OCI-LY1 (cell line): ENCODE results near the gene SKA1.

Experiments used
- H2AFZ ChIP-seq: fragments of 200-600 bp; sonication (generic), shearing (Covaris generic); 2 replicates; pipeline ENCODE4 v1.6.0; 2014; ENCODE audit warnings: antibody characterized with exemption, mild to moderate bottlenecking, low read length
- H3F3A ChIP-seq: fragments of 200-600 bp; sonication (generic), shearing (Covaris generic); 2 replicates; pipeline ENCODE4 v1.6.0; 2014; ENCODE audit warnings: mild to moderate bottlenecking, antibody characterized with exemption, low read length, moderate library complexity; ENCODE audit not compliant: insufficient read depth
- H3K27ac ChIP-seq: fragments of 200-600 bp; sonication (generic); 2 replicates; pipeline ENCODE4 v1.5.1; 2014; ENCODE audit warnings: low read length, mixed run types, mild to moderate bottlenecking, low read depth; ENCODE audit not compliant: poor library complexity, severe bottlenecking
- H3K27me3 ChIP-seq: fragments of 200-600 bp; sonication (generic); 2 replicates; pipeline ENCODE4 v1.6.0; 2014; ENCODE audit warnings: antibody characterized with exemption, mild to moderate bottlenecking, low read length, moderate library complexity; ENCODE audit not compliant: insufficient read depth
- H3K36me3 ChIP-seq: fragments of 200-600 bp; sonication (generic); 2 replicates; pipeline ENCODE4 v1.6.1; 2014; ENCODE audit warnings: mild to moderate bottlenecking, antibody characterized with exemption, low read length, moderate library complexity, mixed read lengths; ENCODE audit not compliant: insufficient read depth
- H3K4me1 ChIP-seq: fragments of 200-600 bp; sonication (generic); 2 replicates; pipeline ENCODE4 v1.5.1; 2014; ENCODE audit warnings: mild to moderate bottlenecking, low read length, moderate library complexity; ENCODE audit not compliant: insufficient read depth, severe bottlenecking
- H3K4me2 ChIP-seq: fragments of 200-600 bp; sonication (generic), shearing (Covaris generic); 2 replicates; pipeline ENCODE4 v1.6.1; 2014; ENCODE audit warnings: low read length
- H3K4me3 ChIP-seq: fragments of 200-600 bp; sonication (generic); 2 replicates; pipeline ENCODE4 v1.5.1; 2014; ENCODE audit warnings: low read length, low read depth, mild to moderate bottlenecking, mixed read lengths; ENCODE audit not compliant: poor library complexity, severe bottlenecking
- H3K79me2 ChIP-seq: fragments of 200-600 bp; shearing (Covaris generic); 2 replicates; pipeline ENCODE4 v1.6.1; 2016; ENCODE audit warnings: mixed run types, low read length, mixed read lengths; ENCODE audit not compliant: insufficient read depth
- H3K9ac ChIP-seq: fragments of 200-600 bp; sonication (generic), shearing (Covaris generic); 2 replicates; pipeline ENCODE4 v1.6.1; 2014; ENCODE audit warnings: mild to moderate bottlenecking, low read length, mixed read lengths
- H3K9me2 ChIP-seq: fragments of 200-600 bp; sonication (generic), shearing (Covaris generic); 2 replicates; pipeline ENCODE4 v1.6.1; 2014; ENCODE audit warnings: low read depth, mild to moderate bottlenecking, low read length, mixed read lengths
- H3K9me3 ChIP-seq: fragments of 200-600 bp; shearing (Covaris generic); 2 replicates; pipeline ENCODE4 v1.6.1; 2014; ENCODE audit warnings: low read length, mixed read lengths
- H4K20me1 ChIP-seq: fragments of 200-600 bp; sonication (generic), shearing (Covaris generic); 2 replicates; pipeline ENCODE4 v1.6.0; 2016; ENCODE audit warnings: mild to moderate bottlenecking, low read length; ENCODE audit not compliant: insufficient read depth
- EZH2 ChIP-seq: fragments of 200-600 bp; sonication (generic), shearing (Covaris generic); IDR thresholded peaks from 2 replicates; pipeline ENCODE4 v1.8.0; 2017; ENCODE audit warnings: borderline replicate concordance, mixed run types, mild to moderate bottlenecking, antibody characterized with exemption, low read length, moderate library complexity, mixed read lengths
- TF ChIP-seq, protein P1 (sequence below): fragments of 200-600 bp; sonication (generic), shearing (Covaris generic); IDR thresholded peaks from 2 replicates; pipeline ENCODE4 v1.5.1; 2017; ENCODE audit warnings: mild to moderate bottlenecking, antibody characterized with exemption, low read length, moderate library complexity, mixed read lengths

Gene SKA1

DNA sequence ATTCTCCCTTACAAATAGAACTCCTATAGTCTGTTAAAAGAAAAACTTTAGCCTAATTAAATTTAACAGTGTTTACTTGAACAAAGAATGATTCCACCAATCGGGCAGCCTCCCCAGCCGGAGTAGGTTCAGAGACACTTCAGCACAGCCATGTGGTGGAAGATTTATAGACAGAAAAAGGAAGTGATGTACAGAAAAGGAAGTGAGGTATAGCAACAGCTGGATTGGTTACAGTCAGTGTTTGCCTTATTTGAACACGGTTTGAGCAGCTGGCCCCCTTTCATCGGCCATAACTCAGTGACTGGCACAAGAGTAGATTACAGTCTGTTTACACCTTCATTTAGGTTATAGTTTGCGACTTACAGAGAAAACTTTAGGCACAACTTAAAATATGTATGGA lies 2.1 kb upstream of the SKA1 start:
- no peaks in the 10 kb centered on the region; the same call in none of the 2 replicates for H3F3A ChIP-seq
- H3K4me3 ChIP-seq = no peak overlapping the region
- TF ChIP-seq EZH2 = no peak
- TF ChIP-seq, protein P1, sequence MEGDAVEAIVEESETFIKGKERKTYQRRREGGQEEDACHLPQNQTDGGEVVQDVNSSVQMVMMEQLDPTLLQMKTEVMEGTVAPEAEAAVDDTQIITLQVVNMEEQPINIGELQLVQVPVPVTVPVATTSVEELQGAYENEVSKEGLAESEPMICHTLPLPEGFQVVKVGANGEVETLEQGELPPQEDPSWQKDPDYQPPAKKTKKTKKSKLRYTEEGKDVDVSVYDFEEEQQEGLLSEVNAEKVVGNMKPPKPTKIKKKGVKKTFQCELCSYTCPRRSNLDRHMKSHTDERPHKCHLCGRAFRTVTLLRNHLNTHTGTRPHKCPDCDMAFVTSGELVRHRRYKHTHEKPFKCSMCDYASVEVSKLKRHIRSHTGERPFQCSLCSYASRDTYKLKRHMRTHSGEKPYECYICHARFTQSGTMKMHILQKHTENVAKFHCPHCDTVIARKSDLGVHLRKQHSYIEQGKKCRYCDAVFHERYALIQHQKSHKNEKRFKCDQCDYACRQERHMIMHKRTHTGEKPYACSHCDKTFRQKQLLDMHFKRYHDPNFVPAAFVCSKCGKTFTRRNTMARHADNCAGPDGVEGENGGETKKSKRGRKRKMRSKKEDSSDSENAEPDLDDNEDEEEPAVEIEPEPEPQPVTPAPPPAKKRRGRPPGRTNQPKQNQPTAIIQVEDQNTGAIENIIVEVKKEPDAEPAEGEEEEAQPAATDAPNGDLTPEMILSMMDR = no peak
- peaks cover 8% of the 10 kb centered on the region for H3K79me2 ChIP-seq
- peak overlapping the region; percentile 69; the same call in 1 of the 2 replicates for H2AFZ ChIP-seq
- no peak overlapping the region for H3K4me2 ChIP-seq
- no peak overlapping the region for H3K9ac ChIP-seq
- peaks cover 20% of the 10 kb centered on the region for H3K4me1 ChIP-seq
- no peaks in the 10 kb centered on the region for H4K20me1 ChIP-seq
- H3K36me3 ChIP-seq = peaks cover 3% of the 10 kb centered on the region; the same call in 1 of the 2 replicates
- peaks cover 16% of the 10 kb centered on the region; the same call in 1 of the 2 replicates for H3K9me3 ChIP-seq
- H3K27ac ChIP-seq = no peak overlapping the region
- no peaks in the 10 kb centered on the region for H3K9me2 ChIP-seq
- H3K27me3 ChIP-seq = no peaks in the 10 kb centered on the region

DNA sequence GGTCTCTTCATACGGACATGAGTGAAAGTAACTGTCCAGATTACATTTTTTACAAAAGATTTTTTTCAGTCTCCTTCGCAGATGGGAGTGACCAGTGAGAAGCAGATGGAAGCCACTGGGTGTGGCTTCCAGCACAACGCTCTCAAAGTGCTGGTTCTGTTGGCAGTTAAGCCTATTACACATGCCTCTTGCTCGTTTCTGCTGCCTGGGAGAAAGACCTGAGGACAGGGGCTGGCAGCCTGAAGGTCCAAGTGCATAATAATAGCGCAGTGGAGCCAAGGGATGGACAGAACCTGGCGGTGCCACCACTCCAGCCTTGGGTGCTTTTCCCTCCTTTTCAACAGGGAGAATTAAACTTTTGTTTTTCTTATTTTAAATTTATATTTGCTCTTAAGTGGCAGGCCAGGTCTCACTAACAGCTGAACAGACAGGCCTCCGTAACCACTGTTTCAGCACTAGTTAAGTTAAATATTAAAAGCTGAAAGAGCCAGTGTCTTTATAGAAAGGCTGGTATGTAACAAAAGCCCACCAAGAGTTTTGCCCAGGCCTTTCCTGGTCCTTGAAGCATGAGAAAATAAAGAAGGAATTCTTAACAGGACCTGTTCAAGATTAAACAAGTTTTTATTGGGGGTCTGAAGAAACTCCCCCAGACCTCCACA lies 1.2 kb upstream of the SKA1 start:
- H3K4me2 ChIP-seq = peak overlapping the region; percentile 94

DNA sequence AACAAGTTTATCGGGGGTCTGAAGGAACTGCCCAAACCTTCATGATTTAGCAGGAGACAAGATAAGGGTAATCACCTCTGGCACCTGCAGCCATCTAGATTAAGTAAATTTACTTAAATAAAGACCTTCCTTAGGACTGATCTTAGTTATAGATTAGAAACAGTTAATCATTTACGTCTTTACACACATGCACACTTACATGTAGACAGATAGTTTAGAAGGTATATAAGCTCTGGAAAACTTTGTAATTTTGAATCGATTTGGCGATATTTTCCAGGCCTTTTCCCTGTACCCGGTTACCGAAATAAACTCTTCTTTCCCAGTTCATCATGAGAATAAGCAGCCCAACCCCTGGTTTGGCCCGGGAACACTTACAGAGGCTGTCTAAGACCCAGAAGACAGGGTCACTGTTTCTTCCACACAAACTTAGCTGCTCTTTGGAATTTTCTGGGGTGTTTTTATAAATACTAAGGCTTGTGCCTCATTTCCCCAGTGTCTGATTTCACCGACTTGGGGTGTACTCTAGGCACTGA lies 560 bp upstream of the SKA1 start:
- Histone ChIP-seq H3K9ac (peak overlapping the region; percentile 68), H3K9me3 (peaks cover 16% of the 10 kb centered on the region; the same call in 1 of the 2 replicates), H3K4me2 (peak overlapping the region; percentile 94), H3F3A (no peaks in the 10 kb centered on the region; the same call in none of the 2 replicates), H4K20me1 (no peaks in the 10 kb centered on the region), H3K79me2 (peaks cover 8% of the 10 kb centered on the region), H2AFZ (no peak overlapping the region), H3K9me2 (no peaks in the 10 kb centered on the region), H3K27ac (peak overlapping the region; percentile 40), H3K4me1 (peaks cover 20% of the 10 kb centered on the region), H3K4me3 (peak overlapping the region; percentile 68), H3K27me3 (no peaks in the 10 kb centered on the region), H3K36me3 (peaks cover 3% of the 10 kb centered on the region; the same call in 1 of the 2 replicates)
- TF ChIP-seq, protein P1 = no peak
- no peak for TF ChIP-seq EZH2

More for the DNA sequence above, 1.2 kb upstream of the SKA1 start:
- H3K4me3 ChIP-seq = peak overlapping the region; percentile 68
- peaks cover 20% of the 10 kb centered on the region for H3K4me1 ChIP-seq
- H3K36me3 ChIP-seq = peaks cover 3% of the 10 kb centered on the region; the same call in 1 of the 2 replicates
- no peaks in the 10 kb centered on the region for H3K9me2 ChIP-seq
- peaks cover 8% of the 10 kb centered on the region for H3K79me2 ChIP-seq
- no peaks in the 10 kb centered on the region for H3K27me3 ChIP-seq
- H3K9ac ChIP-seq = peak overlapping the region; percentile 68; the same call in 1 of the 2 replicates
- H3K27ac ChIP-seq = no peak overlapping the region
- no peaks in the 10 kb centered on the region for H4K20me1 ChIP-seq
- no peak for TF ChIP-seq EZH2
- TF ChIP-seq, protein P1 = no peak
- H2AFZ ChIP-seq = no peak overlapping the region
- H3K9me3 ChIP-seq = peaks cover 16% of the 10 kb centered on the region; the same call in 1 of the 2 replicates
- H3F3A ChIP-seq = no peaks in the 10 kb centered on the region; the same call in none of the 2 replicates
